ENCODE measurements around the gene GRID1.

The GRID1 gene

GRCh38 chr10:86353506-86354485 lies 12.8 kb downstream of the GRID1 start:
- no peak for DNase-seq

GRCh38 chr10:86350897-86351296 lies 15.7 kb downstream of the GRID1 start:
- no peak for DNase-seq

GRCh38 chr10:86349940-86350630 lies 16.5 kb downstream of the GRID1 start:
- no peak for DNase-seq

- no peak for DNase-seq
These were observed 17.1 kb downstream of the GRID1 start for GRCh38 chr10:86349474-86349873.

GRCh38 chr10:86348321-86349210 lies 18.0 kb downstream of the GRID1 start:
- no peak for DNase-seq

- DNase-seq, result no peak
These were observed 18.7 kb downstream of the GRID1 start for GRCh38 chr10:86347856-86348255.

GRCh38 chr10:86346799-86347665 lies 19.6 kb downstream of the GRID1 start:
- DNase-seq, result no peak

GRCh38 chr10:86345859-86346798 lies 20.5 kb downstream of the GRID1 start:
- no peak for DNase-seq

- no peak for DNase-seq
These were observed 21.2 kb downstream of the GRID1 start for GRCh38 chr10:86345296-86345858.

- no peak for DNase-seq
These were observed 21.9 kb downstream of the GRID1 start for GRCh38 chr10:86344714-86345161.

GRCh38 chr10:86344281-86344680 lies 22.3 kb downstream of the GRID1 start:
- no peak for DNase-seq

GRCh38 chr10:86343761-86344160 lies 22.8 kb downstream of the GRID1 start:
- DNase-seq, result no peak

- no peak for DNase-seq
These were observed 24.3 kb downstream of the GRID1 start for GRCh38 chr10:86342111-86342863.

- no peak for DNase-seq
These were observed 25.2 kb downstream of the GRID1 start for GRCh38 chr10:86341361-86341811.

- no peak for DNase-seq
These were observed 25.7 kb downstream of the GRID1 start for GRCh38 chr10:86340991-86341260.

GRCh38 chr10:86340176-86340990 lies 26.2 kb downstream of the GRID1 start:
- DNase-seq, result no peak

GRCh38 chr10:86339226-86339865 lies 27.2 kb downstream of the GRID1 start:
- no peak for DNase-seq

- no peak for DNase-seq
These were observed 29.4 kb downstream of the GRID1 start for GRCh38 chr10:86337121-86337601.
